ENCODE measurements around the gene ADGRL3.

- TF ChIP-seq CTCF (IDR thresholded peaks at IDR 0.05), result no peak
- TF ChIP-seq EZH2 (IDR thresholded peaks at IDR 0.05), result no peak
Measured at GRCh38 chr4:61293707-61294400, 93.7 kb downstream of the ADGRL3 start.

Measured in neural progenitor cell (in vitro differentiated cells).